Measurements from ENCODE around the gene SH3BGRL2.

DNA sequence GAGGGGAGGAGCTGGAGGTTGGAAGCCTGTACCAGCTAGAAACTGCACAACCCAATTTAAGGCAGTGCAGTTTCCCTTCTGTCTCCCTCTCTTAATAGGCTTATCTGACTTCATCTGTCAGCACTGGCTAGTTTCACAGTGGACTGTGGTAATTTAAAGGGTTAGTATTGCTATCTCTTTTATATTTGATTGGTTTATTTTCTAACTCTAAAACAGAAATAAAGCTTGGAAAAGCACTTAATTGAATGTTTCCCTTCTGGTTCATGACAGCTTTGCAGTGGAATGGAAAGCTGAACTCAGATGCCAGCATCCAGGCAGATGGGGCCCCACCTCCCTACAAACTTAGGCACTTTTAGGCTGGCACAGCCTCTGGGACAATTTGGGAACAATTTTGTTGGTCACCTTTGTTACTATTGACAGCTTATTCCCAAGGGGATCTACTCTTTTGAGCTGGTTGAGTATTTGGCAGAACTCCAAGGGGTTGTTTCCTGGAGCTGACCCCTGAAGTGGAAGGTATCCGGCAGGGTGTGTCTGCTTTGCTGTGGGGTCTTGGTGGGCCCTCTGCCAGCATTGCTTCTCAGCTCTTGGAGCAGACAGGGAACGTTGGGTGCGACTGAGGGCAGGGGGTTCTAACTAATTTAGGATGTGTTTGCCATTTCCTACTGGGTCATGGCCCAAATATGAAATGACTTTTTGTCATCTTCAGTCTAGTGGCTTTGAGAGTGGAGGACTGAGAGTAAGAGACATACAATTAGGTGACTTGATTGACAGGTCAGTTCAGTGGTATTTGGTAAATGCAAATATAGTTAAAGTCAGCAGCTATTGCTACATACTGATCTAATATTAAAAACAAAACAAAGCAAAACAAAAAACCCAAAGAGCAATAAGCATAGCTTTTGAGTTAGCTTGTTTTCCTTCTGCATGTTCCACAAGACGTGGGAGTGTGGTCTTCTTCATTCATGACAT is 9.3 kb downstream of the SH3BGRL2 start:
- TF ChIP-seq, protein P1, sequence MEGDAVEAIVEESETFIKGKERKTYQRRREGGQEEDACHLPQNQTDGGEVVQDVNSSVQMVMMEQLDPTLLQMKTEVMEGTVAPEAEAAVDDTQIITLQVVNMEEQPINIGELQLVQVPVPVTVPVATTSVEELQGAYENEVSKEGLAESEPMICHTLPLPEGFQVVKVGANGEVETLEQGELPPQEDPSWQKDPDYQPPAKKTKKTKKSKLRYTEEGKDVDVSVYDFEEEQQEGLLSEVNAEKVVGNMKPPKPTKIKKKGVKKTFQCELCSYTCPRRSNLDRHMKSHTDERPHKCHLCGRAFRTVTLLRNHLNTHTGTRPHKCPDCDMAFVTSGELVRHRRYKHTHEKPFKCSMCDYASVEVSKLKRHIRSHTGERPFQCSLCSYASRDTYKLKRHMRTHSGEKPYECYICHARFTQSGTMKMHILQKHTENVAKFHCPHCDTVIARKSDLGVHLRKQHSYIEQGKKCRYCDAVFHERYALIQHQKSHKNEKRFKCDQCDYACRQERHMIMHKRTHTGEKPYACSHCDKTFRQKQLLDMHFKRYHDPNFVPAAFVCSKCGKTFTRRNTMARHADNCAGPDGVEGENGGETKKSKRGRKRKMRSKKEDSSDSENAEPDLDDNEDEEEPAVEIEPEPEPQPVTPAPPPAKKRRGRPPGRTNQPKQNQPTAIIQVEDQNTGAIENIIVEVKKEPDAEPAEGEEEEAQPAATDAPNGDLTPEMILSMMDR (IDR thresholded peaks at IDR 0.05; ENCODE audit: low read depth, low read length) = no peak
- no peak for TF ChIP-seq EZH2phosphoT487 (IDR thresholded peaks at IDR 0.05; ENCODE audit: low read depth)

Measured in OCI-LY3 (cell line).